Loucy (cell line): Measurements from ENCODE around the gene BMAL1.

Source experiments
- EZH2phosphoT487 ChIP-seq: fragments of 200-600 bp; IDR thresholded peaks from 2 replicates; pipeline ENCODE4 v1.6.1; 2018; ENCODE audit warnings: antibody characterized with exemption, mild to moderate bottlenecking, moderate library complexity, borderline replicate concordance
- TF ChIP-seq, protein P1 (sequence below): fragments of 200-600 bp; sonication (generic); conservative IDR thresholded peaks from 2 replicates; pipeline ENCODE4 v1.5.1; 2014; ENCODE audit warnings: mild to moderate bottlenecking, antibody characterized with exemption, low read length

DNA sequence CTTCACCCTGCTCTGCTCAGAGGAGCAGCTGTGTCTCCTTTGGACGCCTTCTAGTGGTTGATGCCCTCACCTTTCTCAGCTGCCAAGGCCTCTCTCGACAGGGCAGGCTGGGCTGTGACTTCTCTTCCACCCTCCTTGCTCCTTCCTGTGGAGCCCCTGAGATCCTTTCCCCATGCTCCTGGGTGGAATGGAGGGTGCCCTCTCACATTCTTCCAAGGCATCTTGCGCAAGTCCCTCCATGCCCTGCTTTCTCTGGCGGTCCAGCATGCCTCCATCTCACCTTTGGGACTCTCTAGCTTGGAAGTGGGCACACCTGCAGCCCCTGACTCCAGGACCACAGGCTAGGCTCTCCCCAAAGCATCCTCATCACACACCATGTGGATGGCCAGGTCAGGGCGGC lies 68.9 kb downstream of the BMAL1 start:
- TF ChIP-seq, protein P1, sequence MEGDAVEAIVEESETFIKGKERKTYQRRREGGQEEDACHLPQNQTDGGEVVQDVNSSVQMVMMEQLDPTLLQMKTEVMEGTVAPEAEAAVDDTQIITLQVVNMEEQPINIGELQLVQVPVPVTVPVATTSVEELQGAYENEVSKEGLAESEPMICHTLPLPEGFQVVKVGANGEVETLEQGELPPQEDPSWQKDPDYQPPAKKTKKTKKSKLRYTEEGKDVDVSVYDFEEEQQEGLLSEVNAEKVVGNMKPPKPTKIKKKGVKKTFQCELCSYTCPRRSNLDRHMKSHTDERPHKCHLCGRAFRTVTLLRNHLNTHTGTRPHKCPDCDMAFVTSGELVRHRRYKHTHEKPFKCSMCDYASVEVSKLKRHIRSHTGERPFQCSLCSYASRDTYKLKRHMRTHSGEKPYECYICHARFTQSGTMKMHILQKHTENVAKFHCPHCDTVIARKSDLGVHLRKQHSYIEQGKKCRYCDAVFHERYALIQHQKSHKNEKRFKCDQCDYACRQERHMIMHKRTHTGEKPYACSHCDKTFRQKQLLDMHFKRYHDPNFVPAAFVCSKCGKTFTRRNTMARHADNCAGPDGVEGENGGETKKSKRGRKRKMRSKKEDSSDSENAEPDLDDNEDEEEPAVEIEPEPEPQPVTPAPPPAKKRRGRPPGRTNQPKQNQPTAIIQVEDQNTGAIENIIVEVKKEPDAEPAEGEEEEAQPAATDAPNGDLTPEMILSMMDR = no peak
- TF ChIP-seq EZH2phosphoT487 = no peak
